CD4-positive, alpha-beta T cell (primary cell): ENCODE measurements around the gene AQR. TPM values are rescaled to one million over a fixed set of nuclear protein-coding genes. Genes with fewer than 3 reads are reported as not detected.

ENCODE experiments used
- ATAC-seq: fragments of 200-7000 bp; cut with Tn5 transposase; one replicate; pipeline ENCODE4 v1.10.0; 2022; ENCODE audit warnings: mild to moderate bottlenecking; ENCODE audit not compliant: poor library complexity
- CTCF ChIA-PET: fragments of 350-600 bp; sonication (Branson Sonifier 250); formaldehyde crosslinking; loops from one replicate; lab custom pipeline; 2021; ENCODE audit warnings: antibody characterized with exemption, inconsistent platforms; lab: Charles Lee
- POLR2A ChIA-PET: fragments of 350-600 bp; sonication (Branson Sonifier 250); formaldehyde crosslinking; loops from one replicate; lab custom pipeline; 2021; ENCODE audit warnings: antibody characterized with exemption, inconsistent platforms; lab: Charles Lee
- DNase-seq, 14 experiments: peaks; one replicate each; pipeline ENCODE4 v3.0.0-alpha.2; 2013 to 2020; ENCODE audit warnings: mixed read lengths in 2 of 14
- H3K27ac ChIP-seq, 2 donors: one replicate each; pipeline versions ENCODE4 v1.5.1 to v1.7.0; 2013; ENCODE audit warnings: low read length in 2 of 2, low read depth in 1 of 2, mild to moderate bottlenecking in 1 of 2
- H3K27me3 ChIP-seq, 2 experiments: 1 replicate in 1 of 2; 2 replicates in 1 of 2; pipeline versions ENCODE4 v1.6.1 to v1.7.0; 2013; ENCODE audit warnings: low read length in 2 of 2, control low read depth in 1 of 2, mild to moderate bottlenecking in 1 of 2, moderate library complexity in 1 of 2; ENCODE audit not compliant: insufficient read depth in 2 of 2, control insufficient read depth in 1 of 2
- H3K36me3 ChIP-seq: one replicate; pipeline ENCODE4 v1.6.1; 2013; ENCODE audit warnings: low read length, control low read depth; ENCODE audit not compliant: insufficient read depth
- H3K4me1 ChIP-seq: one replicate; pipeline ENCODE4 v1.6.1; 2013; ENCODE audit warnings: low read length, control low read depth; ENCODE audit not compliant: insufficient read depth
- H3K4me3 ChIP-seq: one replicate; pipeline ENCODE4 v1.5.1; 2013; ENCODE audit warnings: mild to moderate bottlenecking, low read length, moderate library complexity
- H3K9me3 ChIP-seq, 2 experiments: 1 replicate in 1 of 2; 2 replicates in 1 of 2; pipeline versions ENCODE4 v1.6.1 to v1.7.0; 2013; ENCODE audit warnings: low read length in 2 of 2, mild to moderate bottlenecking in 2 of 2, control low read depth in 1 of 2, moderate library complexity in 1 of 2; ENCODE audit not compliant: control insufficient read depth in 1 of 2, insufficient read depth in 1 of 2
- H3K27ac Mint-ChIP-seq: one replicate; pipeline ENCODE4 v1.8.0; 2020; ENCODE audit warnings: mixed read lengths
- H3K27me3 Mint-ChIP-seq: one replicate; pipeline ENCODE4 v1.8.0; 2021; ENCODE audit warnings: mixed read lengths
- H3K36me3 Mint-ChIP-seq: one replicate; pipeline ENCODE4 v1.8.0; 2021; ENCODE audit warnings: low read depth, mixed read lengths
- H3K4me1 Mint-ChIP-seq: one replicate; pipeline ENCODE4 v1.8.0; 2021; ENCODE audit warnings: low read depth, mixed read lengths
- H3K4me3 Mint-ChIP-seq: one replicate; pipeline ENCODE4 v1.8.0; 2020; ENCODE audit warnings: mild to moderate bottlenecking, mixed read lengths
- H3K9me3 Mint-ChIP-seq: one replicate; pipeline ENCODE4 v1.8.0; 2020; ENCODE audit warnings: mixed read lengths
- intact Hi-C, 2 experiments: fragments of 100-400 bp; cut with DNase I in 1 of 2; cut with micrococcal nuclease in 1 of 2; formaldehyde crosslinking; loops; one replicate each; pipeline versions ENCODE4 v1.15.1 to v1.9.0; 2023 to 2025; cut with DNase I, micrococcal nuclease
- total RNA-seq, 174 experiments: library from RNA in 2 of 174; stranded (reverse) in 2 of 174; gene quantifications; one replicate each; pipeline ENCODE4 v1.2.3 and lab custom pipeline; 2021 to 2026
- TF ChIP-seq, protein P1 (sequence below): fragments of 200-600 bp; IDR thresholded peaks from one replicate; pipeline ENCODE4 v1.8.0; 2022; ENCODE audit warnings: antibody characterized with exemption, mild to moderate bottlenecking

AQR gene
- total RNA-seq, 2 experiments from 2014 or later: 40.4 to 40.7 TPM

DNA sequence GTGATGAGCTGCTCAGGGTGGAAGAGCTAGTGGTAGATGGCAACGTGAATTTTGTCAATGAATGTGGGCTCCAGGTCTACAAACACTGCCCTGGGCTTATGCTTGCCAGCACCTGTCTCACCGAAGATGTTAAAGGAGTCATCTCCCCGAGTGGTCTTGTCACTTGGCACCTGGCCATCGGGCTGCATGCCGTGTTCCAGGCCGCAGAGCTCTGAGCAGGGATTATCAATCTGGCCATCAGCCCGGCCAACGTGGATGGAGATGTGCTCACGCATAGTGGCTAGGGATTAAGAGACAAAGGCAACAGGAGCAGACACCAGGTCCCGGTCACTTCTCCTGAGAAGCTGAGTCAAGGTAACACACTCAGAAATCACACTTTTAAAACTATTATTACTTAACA, 119.4 kb downstream of the AQR start:
- Histone ChIP-seq H3K4me1 (no peaks in the 10 kb centered on the region), H3K27ac (no peak overlapping the region), H3K36me3 (peaks cover 5% of the 10 kb centered on the region), H3K4me3 (no peak overlapping the region), H3K9me3 (no peaks in the 10 kb centered on the region), H3K27me3 (no peaks in the 10 kb centered on the region)
- TF ChIP-seq, protein P1, sequence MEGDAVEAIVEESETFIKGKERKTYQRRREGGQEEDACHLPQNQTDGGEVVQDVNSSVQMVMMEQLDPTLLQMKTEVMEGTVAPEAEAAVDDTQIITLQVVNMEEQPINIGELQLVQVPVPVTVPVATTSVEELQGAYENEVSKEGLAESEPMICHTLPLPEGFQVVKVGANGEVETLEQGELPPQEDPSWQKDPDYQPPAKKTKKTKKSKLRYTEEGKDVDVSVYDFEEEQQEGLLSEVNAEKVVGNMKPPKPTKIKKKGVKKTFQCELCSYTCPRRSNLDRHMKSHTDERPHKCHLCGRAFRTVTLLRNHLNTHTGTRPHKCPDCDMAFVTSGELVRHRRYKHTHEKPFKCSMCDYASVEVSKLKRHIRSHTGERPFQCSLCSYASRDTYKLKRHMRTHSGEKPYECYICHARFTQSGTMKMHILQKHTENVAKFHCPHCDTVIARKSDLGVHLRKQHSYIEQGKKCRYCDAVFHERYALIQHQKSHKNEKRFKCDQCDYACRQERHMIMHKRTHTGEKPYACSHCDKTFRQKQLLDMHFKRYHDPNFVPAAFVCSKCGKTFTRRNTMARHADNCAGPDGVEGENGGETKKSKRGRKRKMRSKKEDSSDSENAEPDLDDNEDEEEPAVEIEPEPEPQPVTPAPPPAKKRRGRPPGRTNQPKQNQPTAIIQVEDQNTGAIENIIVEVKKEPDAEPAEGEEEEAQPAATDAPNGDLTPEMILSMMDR: no peak
- H3K27ac Mint-ChIP-seq: no peak overlapping the region
- no peaks in the 10 kb centered on the region for H3K4me1 Mint-ChIP-seq
- H3K4me3 Mint-ChIP-seq: no peak overlapping the region
- H3K36me3 Mint-ChIP-seq: peaks cover 17% of the 10 kb centered on the region
- H3K9me3 Mint-ChIP-seq: no peaks in the 10 kb centered on the region
- H3K27me3 Mint-ChIP-seq: no peaks in the 10 kb centered on the region
- ATAC-seq: no peak
- intact Hi-C loops: no loop called here
- CTCF ChIA-PET: no interaction called here
- DNase-seq: no peak
- POLR2A ChIA-PET: no interaction called here

DNA sequence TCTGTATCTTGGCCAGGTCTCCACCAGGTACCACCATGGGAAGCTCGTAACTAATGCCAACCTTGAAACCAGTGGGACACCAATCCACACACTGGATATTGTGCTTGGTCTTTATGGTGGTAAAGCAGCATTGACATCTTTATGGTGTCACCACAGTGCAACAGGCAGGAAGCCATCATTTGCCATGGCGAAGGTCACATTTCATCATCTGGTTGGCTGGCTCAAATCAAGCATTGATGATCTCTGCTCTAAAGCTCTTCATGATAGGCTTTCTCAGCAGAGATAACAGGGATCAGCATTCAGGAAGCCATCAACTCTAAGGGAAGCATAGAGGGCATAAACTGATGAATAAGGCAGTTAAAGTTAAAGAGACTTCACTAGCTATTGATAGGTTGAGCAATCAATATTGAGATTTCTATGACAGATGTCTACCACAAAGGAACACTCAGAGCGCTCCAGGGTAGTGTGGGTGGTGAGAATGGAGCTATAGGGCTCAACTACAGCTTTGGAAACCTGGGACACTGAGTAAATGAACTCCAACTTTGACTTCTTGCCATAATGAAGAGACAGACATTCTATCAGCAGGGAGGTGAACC, 120.1 kb downstream of the AQR start:
- no peak for ATAC-seq
- POLR2A ChIA-PET: no interaction called here
- no peaks in the 10 kb centered on the region for H3K4me1 Mint-ChIP-seq

DNA sequence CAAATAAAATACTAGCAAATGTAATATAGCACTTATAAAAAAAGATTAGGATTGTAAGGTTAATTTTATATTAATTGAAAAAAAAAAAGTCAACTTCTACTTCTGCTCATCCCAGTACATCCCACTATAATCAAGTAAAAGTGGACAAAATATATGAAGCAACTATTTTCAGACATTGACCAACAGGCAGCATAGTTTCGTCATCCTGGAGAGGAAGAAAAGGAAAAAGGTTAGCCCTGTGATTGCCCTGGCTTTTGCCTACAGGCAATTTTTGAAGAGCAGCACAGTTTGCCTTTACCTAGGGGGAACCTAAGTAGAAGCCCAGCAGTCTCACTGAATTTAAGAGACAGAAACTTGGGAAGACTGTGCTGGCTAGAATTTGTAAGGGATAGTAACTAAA, 121.9 kb downstream of the AQR start:
- DNase-seq: no peak
- no peaks in the 10 kb centered on the region for H3K27me3 ChIP-seq
- H3K4me3 Mint-ChIP-seq: no peak overlapping the region
- no peak for ATAC-seq
- no peak overlapping the region for H3K27ac Mint-ChIP-seq
- H3K36me3 ChIP-seq: no peaks in the 10 kb centered on the region
- ChIA-PET POLR2A (no interaction called here), CTCF (no interaction called here)
- H3K4me1 ChIP-seq: no peaks in the 10 kb centered on the region
- no peaks in the 10 kb centered on the region for H3K9me3 ChIP-seq
- no peaks in the 10 kb centered on the region for H3K27me3 Mint-ChIP-seq
- H3K4me3 ChIP-seq: no peak overlapping the region
- no peak overlapping the region for H3K27ac ChIP-seq
- H3K4me1 Mint-ChIP-seq: no peaks in the 10 kb centered on the region
- H3K36me3 Mint-ChIP-seq: no peaks in the 10 kb centered on the region
- H3K9me3 Mint-ChIP-seq: no peaks in the 10 kb centered on the region
- intact Hi-C loops: loop anchor here in 1 of 2 experiments (10.0 kb wide), 2 partner anchors 57 to 63 kb away; no protein-coding TSS in a partner anchor
- TF ChIP-seq, protein P1: no peak

More for the DNA sequence above, 120.1 kb downstream of the AQR start:
- no peak overlapping the region for H3K27ac Mint-ChIP-seq
- no peak overlapping the region for H3K4me3 ChIP-seq
- peaks cover 1% of the 10 kb centered on the region for H3K36me3 ChIP-seq
- DNase-seq: no peak
- no peaks in the 10 kb centered on the region for H3K27me3 Mint-ChIP-seq
- no peaks in the 10 kb centered on the region for H3K9me3 ChIP-seq
- H3K36me3 Mint-ChIP-seq: peaks cover 11% of the 10 kb centered on the region
- CTCF ChIA-PET: no interaction called here
- no peak overlapping the region for H3K4me3 Mint-ChIP-seq
- H3K27ac ChIP-seq: no peak overlapping the region
- TF ChIP-seq, protein P1: no peak
- H3K4me1 ChIP-seq: no peaks in the 10 kb centered on the region
- intact Hi-C loops: loop anchor here in 1 of 2 experiments (10.0 kb wide), 2 partner anchors 55 to 65 kb away; no protein-coding TSS in a partner anchor
- H3K9me3 Mint-ChIP-seq: no peaks in the 10 kb centered on the region
- H3K27me3 ChIP-seq: no peaks in the 10 kb centered on the region
